GM23248 (cell line): ENCODE results near the gene UBE2F. TPM values are rescaled to one million over a fixed set of nuclear protein-coding genes. Genes with fewer than 3 reads are reported as not detected.
A peak's percentile ranks its signal among the peaks of the same experiment; 100 is the strongest.
"Not testable (repeated sequence)": the region's sequence is repeated elsewhere in the genome, so short reads cannot be mapped to it uniquely, and the experiment has no call there.

Experiments used
- DNase-seq: peaks from one replicate; pipeline ENCODE4 v3.0.0-alpha.2; 2015
- H2AFZ ChIP-seq: fragments of 200-600 bp; sonication (generic); 2 replicates; pipeline ENCODE4 v1.6.1; 2016; ENCODE audit warnings: antibody characterized with exemption
- H3F3A ChIP-seq: fragments of 200-600 bp; sonication (generic); 2 replicates; pipeline ENCODE4 v1.6.1; 2016; ENCODE audit warnings: mild to moderate bottlenecking, antibody characterized with exemption, mixed run types; ENCODE audit not compliant: insufficient read depth
- H3K27ac ChIP-seq: fragments of 200-600 bp; sonication (generic); 2 replicates; pipeline ENCODE4 v1.5.1; 2016; ENCODE audit warnings: mild to moderate bottlenecking
- H3K27me3 ChIP-seq: fragments of 200-600 bp; sonication (generic); replicated peaks from 2 replicates; pipeline ENCODE4 v1.6.1; 2016; ENCODE audit warnings: mild to moderate bottlenecking; ENCODE audit not compliant: insufficient read depth
- H3K36me3 ChIP-seq: fragments of 200-600 bp; sonication (generic); 2 replicates; pipeline ENCODE4 v1.6.1; 2016; ENCODE audit warnings: low read depth, mild to moderate bottlenecking
- H3K4me1 ChIP-seq: fragments of 200-600 bp; sonication (generic); 2 replicates; pipeline ENCODE4 v1.6.1; 2016; ENCODE audit warnings: mild to moderate bottlenecking; ENCODE audit not compliant: insufficient read depth
- H3K4me2 ChIP-seq: fragments of 200-600 bp; sonication (generic); one replicate; pipeline ENCODE4 v1.6.1; 2016; ENCODE audit warnings: mild to moderate bottlenecking; ENCODE audit not compliant: unreplicated experiment
- H3K4me3 ChIP-seq: fragments of 200-600 bp; sonication (generic); 2 replicates; pipeline ENCODE4 v1.5.1; 2016; ENCODE audit warnings: mild to moderate bottlenecking
- H3K79me2 ChIP-seq: fragments of 200-600 bp; sonication (generic); 2 replicates; pipeline ENCODE4 v1.6.1; 2016; ENCODE audit warnings: mild to moderate bottlenecking; ENCODE audit not compliant: insufficient read depth
- H3K9ac ChIP-seq: fragments of 200-600 bp; sonication (generic); 2 replicates; pipeline ENCODE4 v1.6.1; 2016; ENCODE audit warnings: mild to moderate bottlenecking
- H3K9me2 ChIP-seq: fragments of 200-600 bp; sonication (generic); 2 replicates; pipeline ENCODE4 v1.6.1; 2016; ENCODE audit warnings: mixed run types, mild to moderate bottlenecking, moderate library complexity; ENCODE audit not compliant: insufficient read depth
- H3K9me3 ChIP-seq: fragments of 200-600 bp; sonication (generic); one replicate; pipeline ENCODE4 v1.6.1; 2017; ENCODE audit warnings: low read depth
- H4K20me1 ChIP-seq: fragments of 200-600 bp; sonication (generic); 2 replicates; pipeline ENCODE4 v1.6.0; 2016; ENCODE audit not compliant: insufficient read depth
- EZH2 ChIP-seq: fragments of 200-600 bp; sonication (generic); IDR thresholded peaks from 2 replicates; pipeline ENCODE4 v1.6.1; 2018; ENCODE audit warnings: antibody characterized with exemption, mild to moderate bottlenecking; ENCODE audit not compliant: insufficient read depth, poor library complexity, severe bottlenecking
- EZH2phosphoT487 ChIP-seq: fragments of 200-600 bp; sonication (generic); IDR thresholded peaks from 2 replicates; pipeline ENCODE4 v1.6.1; 2018; ENCODE audit warnings: antibody characterized with exemption, moderate library complexity, mild to moderate bottlenecking, low read depth; ENCODE audit not compliant: insufficient read depth
- WGBS, 2 experiments: methylation state at CpG; one replicate each; pipeline ENCODE4 v1.1.6; 2015 to 2017; ENCODE audit warnings: low lambda C conversion rate in 2 of 2, low coverage in 1 of 2; ENCODE audit errors: missing lambda C conversion rate in 2 of 2; 5-methylcytosine and 5-hydroxymethylcytosine counted together
- in situ Hi-C: fragments of 300-500 bp; cut with MboI; formaldehyde crosslinking; loops from 2 replicates; pipeline ENCODE4 v1.15.0; 2020
- polyA plus RNA-seq: library from polyadenylated mRNA; unstranded; fragments of >200 nt; fragmentation: Nextera tagmentation; extraction: Ambion mirVana; gene quantifications from 2 replicates; pipeline ENCODE4 v1.2.1, GENCODE V29; 2016
- total RNA-seq: library from RNA; depleted of rRNA; stranded (reverse); fragments of >200 nt; shearing (Covaris generic); gene quantifications from 2 replicates; pipeline ENCODE4 v1.2.3, GENCODE V29; 2014

The UBE2F gene
- total and polyA plus RNA-seq, 2 experiments from 2014 or later: 88.7 to 129 TPM

GRCh38 chr2:237964194-237964577 is 2.6 kb upstream of the UBE2F start:
- peaks cover 19% of the 10 kb centered on the region for H3K4me1 ChIP-seq
- no peak overlapping the region for H3K4me3 ChIP-seq
- in situ Hi-C loops: no loop called here
- peaks cover 4% of the 10 kb centered on the region for H3K9me3 ChIP-seq
- H4K20me1 ChIP-seq: peaks cover 6% of the 10 kb centered on the region; the same call in 1 of the 2 replicates
- peak overlapping the region; percentile 64 for H3K27ac ChIP-seq
- H3K27me3 ChIP-seq: no peaks in the 10 kb centered on the region
- H2AFZ ChIP-seq: no peak overlapping the region
- no peak overlapping the region for H3K4me2 ChIP-seq
- no peak for DNase-seq
- TF ChIP-seq EZH2phosphoT487 (no peak), EZH2 (no peak)
- WGBS, 2 experiments: 71 to 80% methylated on average over 7 of the region's 7 CpGs
- H3K36me3 ChIP-seq: no peaks in the 10 kb centered on the region
- H3K9me2 ChIP-seq: no peaks in the 10 kb centered on the region
- H3K79me2 ChIP-seq: peaks cover 17% of the 10 kb centered on the region
- no peak overlapping the region for H3K9ac ChIP-seq
- peaks cover 15% of the 10 kb centered on the region for H3F3A ChIP-seq

DNA sequence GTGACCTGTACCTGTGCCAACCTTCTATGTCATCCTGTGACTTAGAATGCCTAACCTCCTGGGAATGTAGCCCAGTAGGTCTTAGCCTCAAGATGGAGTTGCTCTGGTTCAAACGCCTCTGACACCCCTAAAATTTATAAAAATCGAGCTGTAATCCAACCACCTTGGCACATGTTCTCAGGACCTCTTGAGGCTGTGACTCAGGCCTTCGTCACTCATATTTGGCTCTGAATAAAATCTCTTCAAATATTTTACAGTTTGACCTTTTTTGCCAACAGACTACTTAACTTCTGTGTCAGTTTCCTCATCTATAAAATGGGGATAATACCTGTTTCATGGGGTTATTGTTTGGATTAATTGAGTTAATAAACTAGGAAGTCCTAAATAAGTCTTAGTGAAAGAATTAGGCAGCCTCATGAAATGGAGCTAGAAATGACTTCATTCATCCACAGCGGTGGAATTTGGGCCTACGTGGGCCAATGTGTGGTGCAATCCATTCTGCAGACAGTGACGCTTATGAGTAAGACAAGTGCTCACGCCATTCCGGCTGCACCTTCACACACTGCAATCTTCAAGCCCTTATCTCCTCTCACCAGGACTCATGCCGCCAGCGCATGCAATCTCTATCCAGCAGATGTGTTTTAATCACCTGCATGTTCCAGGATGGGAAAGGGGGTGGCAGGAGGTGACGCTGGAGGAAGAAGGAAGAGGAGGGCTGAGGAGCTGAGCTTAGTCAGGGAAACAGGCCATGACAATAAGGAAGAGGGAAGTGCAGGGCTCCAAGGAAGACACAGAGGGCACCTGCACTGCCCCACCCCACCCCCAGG is 2.0 kb upstream of the UBE2F start:
- peak; percentile 76 for DNase-seq
- TF ChIP-seq EZH2phosphoT487: no peak
- TF ChIP-seq EZH2: no peak
- Histone ChIP-seq H3K4me2 (no peak overlapping the region), H3K27me3 (no peaks in the 10 kb centered on the region), H3F3A (peaks cover 21% of the 10 kb centered on the region), H4K20me1 (peaks cover 11% of the 10 kb centered on the region; the same call in 1 of the 2 replicates), H2AFZ (no peak overlapping the region), H3K9me2 (no peaks in the 10 kb centered on the region), H3K27ac (peak overlapping the region; percentile 64), H3K4me1 (peaks cover 19% of the 10 kb centered on the region), H3K4me3 (no peak overlapping the region), H3K9me3 (peaks cover 4% of the 10 kb centered on the region), H3K9ac (no peak overlapping the region), H3K36me3 (no peaks in the 10 kb centered on the region), H3K79me2 (peaks cover 23% of the 10 kb centered on the region)
- 55 to 68% methylated on average over 11 of the region's 11 CpGs for WGBS, 2 experiments
- in situ Hi-C loops: no loop called here

GRCh38 chr2:237965844-237966243 is 970 bp upstream of the UBE2F start:
- DNase-seq, H3K36me3 ChIP-seq, H3K27me3 ChIP-seq, H3K9me2 ChIP-seq, in situ Hi-C loops, H3K9me3 ChIP-seq: not testable (repeated sequence)
- peak overlapping the region; percentile 88 for H3K4me3 ChIP-seq
- peak overlapping the region; percentile 64; the same call in 1 of the 2 replicates for H3K27ac ChIP-seq
- H4K20me1 ChIP-seq: peaks cover 14% of the 10 kb centered on the region; the same call in 1 of the 2 replicates
- H3K4me1 ChIP-seq: peaks cover 19% of the 10 kb centered on the region
- peak overlapping the region; percentile 91 for H3K4me2 ChIP-seq
- H3K9ac ChIP-seq: peak overlapping the region; percentile 66
- H2AFZ ChIP-seq: peak overlapping the region; percentile 96
- peaks cover 22% of the 10 kb centered on the region for H3F3A ChIP-seq
- H3K79me2 ChIP-seq: peaks cover 33% of the 10 kb centered on the region
- WGBS, 2 experiments: 79 to 90% methylated on average over 13 of the region's 13 CpGs

DNA sequence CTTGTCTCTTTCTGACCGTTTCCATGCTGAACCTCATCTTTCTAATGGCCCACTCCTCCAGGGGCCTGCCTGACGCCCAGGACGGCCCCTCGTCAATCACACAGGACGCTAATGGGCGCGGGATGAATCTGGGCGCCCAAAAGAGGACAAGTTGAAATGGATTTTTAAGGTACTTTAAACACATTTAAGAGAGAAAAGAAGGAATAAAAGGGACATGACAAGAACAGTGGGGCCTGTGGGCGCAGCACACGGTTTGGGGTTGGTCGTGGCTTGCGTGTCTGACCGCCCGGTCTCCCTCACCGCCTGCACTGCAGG is 607 bp upstream of the UBE2F start:
- H3K9me2 ChIP-seq: no peaks in the 10 kb centered on the region
- no peaks in the 10 kb centered on the region for H3K27me3 ChIP-seq
- peaks cover 19% of the 10 kb centered on the region for H3K4me1 ChIP-seq
- H3K9me3 ChIP-seq: peaks cover 4% of the 10 kb centered on the region
- H3K27ac ChIP-seq: peak overlapping the region; percentile 64; the same call in 1 of the 2 replicates
- peak overlapping the region; percentile 66 for H3K9ac ChIP-seq
- in situ Hi-C loops: no loop called here
- peak overlapping the region; percentile 91 for H3K4me2 ChIP-seq
- peak overlapping the region; percentile 96 for H2AFZ ChIP-seq
- no peak for DNase-seq
- no peaks in the 10 kb centered on the region for H3K36me3 ChIP-seq
- H3F3A ChIP-seq: peaks cover 22% of the 10 kb centered on the region
- 3 to 4% methylated on average over 15 of the region's 15 CpGs for WGBS, 2 experiments
- peak overlapping the region; percentile 88 for H3K4me3 ChIP-seq
- TF ChIP-seq EZH2phosphoT487: no peak
- no peak for TF ChIP-seq EZH2
- H4K20me1 ChIP-seq: peaks cover 15% of the 10 kb centered on the region; the same call in 1 of the 2 replicates
- H3K79me2 ChIP-seq: peaks cover 37% of the 10 kb centered on the region
